Thyroid gland (tissue), 4 donors: ENCODE results near the gene OFD1.

ENCODE experiments used
- POLR2A ChIP-seq, 2 donors: fragments of 450-650 bp; IDR thresholded peaks; one replicate each; pipeline ENCODE4 v1.6.1; 2017; ENCODE audit warnings: antibody characterized with exemption in 2 of 2, mild to moderate bottlenecking in 2 of 2, moderate library complexity in 1 of 2
- TF ChIP-seq, protein P1 (sequence below), 6 experiments: fragments of 200-600 bp in 3 of 6; fragments of 450-650 bp in 3 of 6; sonication (generic) in 3 of 6; IDR thresholded peaks; one replicate each; pipeline ENCODE4 v1.5.1; 2016 to 2019; ENCODE audit warnings: antibody characterized with exemption in 6 of 6, mild to moderate bottlenecking in 2 of 6, inconsistent platforms in 1 of 6, moderate library complexity in 1 of 6

DNA sequence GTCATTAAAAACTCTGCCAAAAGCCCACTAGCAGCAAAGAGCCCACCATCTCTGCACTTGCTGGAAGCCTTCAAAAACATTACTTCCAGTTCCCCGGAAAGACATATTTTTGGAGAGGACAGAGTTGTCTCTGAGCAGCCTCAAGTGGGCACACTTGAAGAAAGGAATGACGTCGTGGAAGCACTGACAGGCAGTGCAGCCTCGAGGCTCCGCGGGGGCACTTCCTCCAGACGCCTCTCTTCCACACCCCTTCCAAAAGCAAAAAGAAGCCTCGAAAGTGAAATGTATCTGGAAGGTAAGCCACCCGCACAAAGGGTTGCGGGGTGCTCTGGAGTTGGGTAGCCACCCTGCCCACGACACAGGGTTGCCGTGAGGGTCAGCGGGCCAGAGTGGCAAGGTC is 25.9 kb downstream of the OFD1 start:
- TF ChIP-seq, protein P1, sequence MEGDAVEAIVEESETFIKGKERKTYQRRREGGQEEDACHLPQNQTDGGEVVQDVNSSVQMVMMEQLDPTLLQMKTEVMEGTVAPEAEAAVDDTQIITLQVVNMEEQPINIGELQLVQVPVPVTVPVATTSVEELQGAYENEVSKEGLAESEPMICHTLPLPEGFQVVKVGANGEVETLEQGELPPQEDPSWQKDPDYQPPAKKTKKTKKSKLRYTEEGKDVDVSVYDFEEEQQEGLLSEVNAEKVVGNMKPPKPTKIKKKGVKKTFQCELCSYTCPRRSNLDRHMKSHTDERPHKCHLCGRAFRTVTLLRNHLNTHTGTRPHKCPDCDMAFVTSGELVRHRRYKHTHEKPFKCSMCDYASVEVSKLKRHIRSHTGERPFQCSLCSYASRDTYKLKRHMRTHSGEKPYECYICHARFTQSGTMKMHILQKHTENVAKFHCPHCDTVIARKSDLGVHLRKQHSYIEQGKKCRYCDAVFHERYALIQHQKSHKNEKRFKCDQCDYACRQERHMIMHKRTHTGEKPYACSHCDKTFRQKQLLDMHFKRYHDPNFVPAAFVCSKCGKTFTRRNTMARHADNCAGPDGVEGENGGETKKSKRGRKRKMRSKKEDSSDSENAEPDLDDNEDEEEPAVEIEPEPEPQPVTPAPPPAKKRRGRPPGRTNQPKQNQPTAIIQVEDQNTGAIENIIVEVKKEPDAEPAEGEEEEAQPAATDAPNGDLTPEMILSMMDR (IDR thresholded peaks at IDR 0.05): no peak
- TF ChIP-seq POLR2A (IDR thresholded peaks at IDR 0.05): no peak
